Measurements from ENCODE around the gene ATG9A. TPM values are rescaled to one million over a fixed set of nuclear protein-coding genes. Genes with fewer than 3 reads are reported as not detected.

Gene ATG9A
- total RNA-seq, 2 experiments from 2014 or later, result 55.9 to 57.4 TPM

DNA sequence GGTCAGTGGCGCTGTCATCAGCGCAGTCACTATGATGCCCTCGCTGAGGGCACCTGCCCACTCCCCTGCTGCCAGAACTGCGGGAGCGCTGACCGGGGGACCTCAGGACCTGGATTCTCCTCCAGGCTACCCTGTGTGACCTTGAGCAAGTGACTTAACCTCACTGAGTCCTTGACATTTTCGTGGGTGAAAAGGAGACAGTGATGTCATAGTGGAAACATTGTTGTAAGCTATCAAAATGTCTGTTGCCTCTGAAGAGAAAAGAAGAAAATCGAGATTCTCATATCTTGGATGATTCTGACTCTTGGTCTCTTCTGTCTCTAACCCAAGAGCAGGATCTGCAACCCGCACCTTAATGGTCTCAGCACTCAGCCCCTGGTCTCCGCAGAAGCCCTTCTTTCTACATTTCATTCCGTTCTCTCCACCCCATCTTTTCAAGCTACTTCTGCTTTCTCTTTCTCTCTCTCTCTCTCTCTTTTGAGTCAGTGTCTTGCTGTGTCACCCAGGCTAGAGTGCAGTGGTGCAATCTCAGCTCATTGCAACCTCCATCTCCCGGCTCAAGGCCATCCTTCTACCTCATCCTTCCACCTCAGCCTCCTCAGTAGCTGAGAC is 25.3 kb upstream of the ATG9A start:
- CTCF ChIA-PET, result interaction anchor here (1.0 to 6.4 kb wide), 5 partner anchors 9 to 46 kb away, joined by 4 to 56 read pairs (median 6); partner anchors contain the start of genes DNAJB2, GLB1L and STK16
- POLR2A ChIA-PET, result interaction anchor here (1.3 to 5.1 kb wide), 7 partner anchors 10 to 78 kb away, joined by 6 to 57 read pairs (median 20); partner anchors contain the start of genes ABCB6, ANKZF1, ATG9A and CNPPD1

DNA sequence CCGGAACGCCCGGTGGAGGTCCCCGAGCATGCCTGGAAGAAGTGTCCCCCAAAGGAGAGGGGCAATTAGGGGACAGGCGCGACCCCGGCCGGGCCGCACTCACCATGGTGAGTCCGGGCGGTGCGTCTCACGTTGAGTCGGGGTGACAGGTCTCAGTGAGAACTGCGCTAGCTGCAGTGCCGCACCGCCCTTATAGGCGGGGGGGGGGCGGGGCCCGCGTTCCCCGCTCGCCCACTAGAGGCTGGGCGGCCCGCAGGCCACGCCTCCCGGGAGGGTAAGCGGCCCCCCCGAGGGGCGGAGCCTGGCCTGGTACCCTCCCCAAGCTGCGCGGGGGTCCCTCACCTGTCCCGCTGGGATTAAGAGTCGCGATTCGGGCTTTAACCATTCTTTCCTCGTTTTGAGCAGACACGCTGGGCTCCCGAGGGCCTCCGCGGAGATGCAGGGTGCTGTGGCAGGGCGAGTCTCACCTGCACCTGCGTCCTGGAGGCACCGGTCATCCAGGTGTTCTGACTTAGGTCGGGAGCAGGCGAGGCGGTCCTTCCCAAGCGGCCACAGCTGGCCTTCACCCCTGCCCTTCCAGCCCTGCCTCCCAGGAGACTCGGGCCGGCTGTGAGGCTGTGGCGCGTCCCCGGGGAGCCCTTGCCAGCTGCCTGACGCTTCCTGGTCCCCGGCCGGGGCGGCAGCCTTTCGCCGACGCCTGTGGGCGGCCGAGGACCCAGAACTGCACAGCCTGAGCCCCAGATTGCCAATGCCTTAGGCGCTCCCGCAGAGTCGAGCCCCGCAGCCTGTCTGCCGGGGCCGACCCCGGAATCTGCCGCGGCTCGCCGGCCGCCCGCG is 24.5 kb upstream of the ATG9A start, which contains the start of gene TUBA4A:
Gene TUBA4A, minus strand, starts transcription at position 166 of the 837 bp plus-strand sequence. Its CDS starts 60 bp downstream, at position 106.
- CTCF ChIA-PET, result interaction anchor here (0.6 to 6.4 kb wide), 7 partner anchors 8 to 274 kb away, joined by 3 to 56 read pairs (median 6); partner anchors contain the start of genes DNAJB2, GLB1L, NHEJ1 and STK16

GRCh38 chr2:219252900-219253752 is 23.7 kb upstream of the ATG9A start, which contains the start of gene TUBA4B:
Gene TUBA4B (plus strand): TSS chr2:219253243. CDS start chr2:219253408, 165 bp downstream.
- ChIA-PET POLR2A (interaction anchor here (0.5 to 5.1 kb wide), 17 partner anchors 8 to 853 kb away, joined by 3 to 57 read pairs (median 8); partner anchors contain the start of genes ABCB6, ANKZF1, ATG9A and CTDSP1), CTCF (interaction anchor here (0.6 to 6.4 kb wide), 7 partner anchors 14 to 273 kb away, joined by 3 to 56 read pairs (median 5); partner anchors contain the start of genes ANKZF1, ATG9A, DNAJB2 and NHEJ1)

More for the DNA sequence above, 24.5 kb upstream of the ATG9A start, which contains the start of gene TUBA4A:
- POLR2A ChIA-PET, result interaction anchor here (0.6 to 5.1 kb wide), 10 partner anchors 9 to 134 kb away, joined by 4 to 57 read pairs (median 12); partner anchors contain the start of genes ABCB6, ANKZF1, ATG9A and CNPPD1

DNA sequence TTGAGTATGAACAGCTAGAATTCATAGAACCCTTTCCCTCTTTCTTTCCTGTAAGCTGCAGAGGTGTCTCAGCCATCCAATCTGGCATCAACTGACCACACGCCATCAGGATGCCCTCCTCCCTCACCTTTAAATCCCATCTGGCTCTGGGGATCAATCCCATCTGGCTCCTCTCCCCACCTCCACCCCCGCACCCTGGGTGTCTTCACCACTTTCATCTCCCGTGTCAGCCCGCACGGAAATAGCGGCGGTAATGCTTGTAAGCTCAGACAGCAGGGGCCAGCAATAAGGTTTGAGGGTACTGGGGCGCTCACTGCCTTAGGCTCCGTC is 23.1 kb upstream of the ATG9A start:
- ChIA-PET CTCF (interaction anchor here (0.9 to 6.4 kb wide), 7 partner anchors 13 to 93 kb away, joined by 3 to 56 read pairs (median 5); partner anchors contain the start of genes ANKZF1, ATG9A, DNAJB2 and NHEJ1), POLR2A (interaction anchor here (0.5 to 5.1 kb wide), 17 partner anchors 8 to 853 kb away, joined by 3 to 57 read pairs (median 6); partner anchors contain the start of genes ABCB6, ANKZF1, ATG9A and CNPPD1)

- ChIA-PET POLR2A (interaction anchor here (0.5 to 5.1 kb wide), 8 partner anchors 20 to 310 kb away, joined by 3 to 57 read pairs (median 6); partner anchors contain the start of genes ANKZF1, ATG9A, CNPPD1 and DNAJB2), CTCF (interaction anchor here (0.9 to 6.4 kb wide), 6 partner anchors 14 to 93 kb away, joined by 3 to 56 read pairs (median 8); partner anchors contain the start of genes ANKZF1, ATG9A, DNAJB2 and NHEJ1)
Observed at GRCh38 chr2:219252084-219252483, 22.6 kb upstream of the ATG9A start.

DNA sequence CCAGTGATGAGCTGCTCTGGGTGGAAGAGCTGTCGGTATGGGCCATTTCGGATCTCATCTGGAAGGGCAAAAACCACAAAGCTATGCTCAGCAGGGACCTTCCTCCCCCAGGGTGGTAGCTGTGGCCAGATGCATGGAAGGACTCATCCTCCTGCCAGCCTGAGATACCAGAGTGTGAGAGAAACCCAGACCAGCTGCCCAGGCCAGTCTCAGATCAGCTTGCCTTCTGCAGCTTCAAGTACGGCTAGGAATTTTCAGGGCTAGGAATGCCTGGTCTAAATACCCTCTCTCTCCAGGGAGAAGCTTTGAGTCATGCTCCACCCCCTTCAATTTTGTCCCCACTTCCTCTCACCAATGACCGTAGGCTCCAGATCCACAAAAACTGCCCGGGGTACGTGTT is 22.2 kb upstream of the ATG9A start:
- POLR2A ChIA-PET, result interaction anchor here (0.8 to 5.1 kb wide), 6 partner anchors 19 to 75 kb away, joined by 3 to 37 read pairs (median 4); partner anchors contain the start of genes ANKZF1, ATG9A, CNPPD1 and DNAJB2

GRCh38 chr2:219250049-219250781 is 20.8 kb upstream of the ATG9A start:
- POLR2A ChIA-PET, result interaction anchor here (1.3 to 5.1 kb wide), 4 partner anchors 20 to 29 kb away, joined by 4 to 37 read pairs (median 13); partner anchors contain the start of genes ANKZF1, ATG9A and DNAJB2
- CTCF ChIA-PET, result interaction anchor here (0.9 to 6.2 kb wide), 7 partner anchors 20 to 86 kb away, joined by 3 to 35 read pairs (median 5); partner anchors contain the start of genes ANKZF1, ATG9A and DNAJB2

More for the DNA sequence above, 22.2 kb upstream of the ATG9A start:
- CTCF ChIA-PET, result interaction anchor here (0.9 to 6.4 kb wide), 6 partner anchors 14 to 92 kb away, joined by 3 to 56 read pairs (median 8); partner anchors contain the start of genes ANKZF1, ATG9A, DNAJB2 and NHEJ1

GRCh38 chr2:219249203-219249980 is 20.0 kb upstream of the ATG9A start:
- CTCF ChIA-PET, result interaction anchor here (0.9 to 3.6 kb wide), 7 partner anchors 19 to 85 kb away, joined by 3 to 23 read pairs (median 5); partner anchors contain the start of genes ANKZF1, ATG9A and DNAJB2

GRCh38 chr2:219248845-219249202 is 19.4 kb upstream of the ATG9A start:
- ChIA-PET POLR2A (interaction anchor here (0.7 to 3.3 kb wide), 8 partner anchors 11 to 89 kb away, joined by 3 to 22 read pairs (median 3); partner anchors contain the start of genes ANKZF1, ATG9A, DNAJB2 and ZFAND2B), CTCF (interaction anchor here (1.4 to 3.6 kb wide), 6 partner anchors 14 to 85 kb away, joined by 3 to 23 read pairs (median 4); partner anchors contain the start of gene DNAJB2)

More at GRCh38 chr2:219249203-219249980, 20.0 kb upstream of the ATG9A start:
- POLR2A ChIA-PET, result interaction anchor here (0.7 to 3.3 kb wide), 8 partner anchors 12 to 90 kb away, joined by 3 to 22 read pairs (median 3); partner anchors contain the start of genes ANKZF1, ATG9A, DNAJB2 and ZFAND2B

DNA sequence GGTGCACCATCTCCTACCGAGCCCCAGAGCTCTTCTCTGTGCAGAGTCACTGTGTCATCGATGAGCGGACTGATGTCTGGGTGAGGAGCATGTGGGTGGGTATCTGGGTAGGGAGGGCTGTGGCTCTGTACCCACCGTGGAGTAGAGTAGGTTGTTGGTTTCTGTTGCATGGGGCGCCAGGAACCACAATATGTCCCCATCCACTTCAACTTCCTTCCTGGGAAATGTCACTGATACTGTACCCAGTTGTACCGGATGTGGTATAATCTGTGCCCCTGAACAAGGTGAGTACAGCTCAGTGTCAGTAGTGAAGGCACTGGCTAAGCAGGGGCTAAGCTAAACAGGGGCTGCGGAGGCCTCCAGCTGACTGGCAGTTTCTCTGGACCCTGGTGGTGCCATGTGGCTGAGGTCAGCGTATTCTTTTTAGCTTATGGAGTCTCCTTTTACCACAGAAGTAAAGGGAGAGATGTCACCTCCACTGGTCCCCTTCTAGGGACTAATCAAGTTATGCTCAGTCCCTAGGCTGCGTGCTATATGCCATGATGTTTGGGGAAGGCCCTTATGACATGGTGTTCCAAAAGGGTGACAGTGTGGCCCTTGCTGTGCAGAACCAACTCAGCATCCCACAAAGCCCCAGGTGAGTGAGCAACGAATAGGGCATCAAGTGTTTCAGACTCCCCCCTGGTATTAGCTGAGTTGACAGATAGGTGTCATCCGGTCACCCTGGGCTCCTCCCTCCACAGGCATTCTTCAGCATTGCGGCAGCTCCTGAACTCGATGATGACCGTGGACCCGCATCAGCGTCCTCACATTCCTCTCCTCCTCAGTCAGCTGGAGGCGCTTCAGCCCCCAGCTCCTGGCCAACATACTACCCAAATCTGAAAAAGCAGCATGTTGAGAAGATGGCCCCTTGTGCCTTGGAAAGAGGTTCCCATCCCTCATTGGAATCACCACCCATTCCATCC is 18.5 kb upstream of the ATG9A start:
- POLR2A ChIA-PET, result interaction anchor here (0.6 to 3.3 kb wide), 7 partner anchors 13 to 73 kb away, joined by 3 to 22 read pairs (median 3); partner anchors contain the start of genes ANKZF1, ATG9A, CNPPD1 and DNAJB2

GRCh38 chr2:219246559-219246958 is 17.1 kb upstream of the ATG9A start:
- POLR2A ChIA-PET, result interaction anchor here (1.0 to 2.6 kb wide), 4 partner anchors 17 to 71 kb away, joined by 3 to 38 read pairs (median 7); partner anchors contain the start of genes ANKZF1, ATG9A and DNAJB2
- CTCF ChIA-PET, result interaction anchor here (0.9 to 1.9 kb wide), 3 partner anchors 8 to 49 kb away, joined by 3 to 7 read pairs (median 6); partner anchors contain the start of gene TUBA4A

More for the DNA sequence above, 18.5 kb upstream of the ATG9A start:
- CTCF ChIA-PET, result interaction anchor here (0.6 to 3.6 kb wide), 11 partner anchors 9 to 88 kb away, joined by 3 to 23 read pairs (median 3); partner anchors contain the start of genes ANKZF1, DNAJB2 and NHEJ1

- ChIA-PET POLR2A (interaction anchor here (0.5 to 2.6 kb wide), 11 partner anchors 8 to 353 kb away, joined by 3 to 39 read pairs (median 7); partner anchors contain the start of genes ANKZF1, ATG9A, CNPPD1 and DNAJB2), CTCF (interaction anchor here (0.6 to 1.9 kb wide), 9 partner anchors 9 to 86 kb away, joined by 3 to 7 read pairs (median 3); partner anchors contain the start of genes ANKZF1, ATG9A, DNAJB2 and TUBA4A)
Observed at GRCh38 chr2:219245899-219246230, 16.4 kb upstream of the ATG9A start.

DNA sequence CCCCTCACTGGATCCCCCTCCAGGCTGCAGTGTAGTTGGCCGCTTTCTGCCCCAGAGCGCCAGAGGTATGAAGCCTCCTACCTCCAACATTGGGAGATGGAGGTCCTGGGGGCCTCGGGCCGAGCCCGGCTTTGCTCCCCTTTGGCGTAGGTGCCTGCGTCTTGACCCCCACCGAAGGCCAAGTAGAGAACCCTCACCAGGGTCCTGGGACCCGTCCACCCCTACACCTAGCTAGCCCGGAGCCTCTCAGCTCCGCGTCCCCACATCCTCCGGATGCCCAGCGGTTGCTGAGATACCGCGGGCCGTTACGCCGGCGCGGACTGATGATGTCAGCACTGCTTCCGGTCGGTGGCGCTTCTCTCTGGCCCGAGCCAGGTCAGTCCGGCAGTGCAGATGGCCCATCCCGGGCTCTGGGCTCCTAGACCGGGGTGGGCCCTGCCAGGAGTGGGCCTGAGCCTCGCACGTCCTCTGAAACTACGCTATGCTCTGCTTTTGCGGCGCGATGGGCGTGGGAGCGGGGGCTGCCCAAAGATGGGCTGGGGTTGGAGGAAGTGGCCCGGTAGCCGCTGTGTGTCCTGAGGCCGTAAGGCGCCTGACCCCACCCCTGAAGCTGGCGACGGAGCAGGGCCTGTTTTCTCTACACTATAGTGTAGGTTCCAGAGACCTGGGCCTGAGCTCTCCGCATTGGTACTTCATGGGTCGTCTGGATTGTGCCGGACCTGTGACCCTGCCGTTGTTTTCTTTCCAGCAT is 15.9 kb upstream of the ATG9A start, which contains the start of the genes GLB1L and STK16:
Gene GLB1L, minus strand, starts transcription at position 297 of the 751 bp plus-strand sequence. CDS start 1,871 bp downstream, outside the sequence.
Gene STK16, plus strand, starts transcription at position 332 of the 751 bp plus-strand sequence. CDS start 521 bp downstream, outside the sequence.
- CTCF ChIA-PET, result interaction anchor here (0.6 to 1.9 kb wide), 12 partner anchors 9 to 86 kb away, joined by 3 to 7 read pairs (median 4); partner anchors contain the start of genes ABCB6, ANKZF1, ATG9A and DNAJB2
- POLR2A ChIA-PET, result interaction anchor here (0.6 to 2.6 kb wide), 13 partner anchors 9 to 69 kb away, joined by 3 to 39 read pairs (median 4); partner anchors contain the start of genes ANKZF1, ATG9A, CNPPD1 and DNAJB2
